OCI-LY7 (cell line): ENCODE data around the gene LIPK. TPM values are rescaled to one million over a fixed set of nuclear protein-coding genes. Genes with fewer than 3 reads are reported as not detected.

Source experiments
- BruUV-seq: library from RNA; stranded (reverse); fragments of 400-500 nt; replicated peaks from 2 replicates; lab custom pipeline; 2021; lab: Mats Ljungman, UMichigan
- CTCF ChIA-PET: fragments of 300-600 bp; sonication (Branson Sonifier 250); formaldehyde crosslinking; loops from one replicate; lab custom pipeline; 2022; ENCODE audit warnings: antibody characterized with exemption; ENCODE audit not compliant: unreplicated experiment; lab: Charles Lee
- POLR2A ChIA-PET: fragments of 300-600 bp; sonication (Branson Sonifier 250); formaldehyde crosslinking; loops from one replicate; lab custom pipeline; 2022; ENCODE audit warnings: antibody characterized with exemption; lab: Charles Lee
- DNase-seq: peaks from one replicate; pipeline ENCODE4 v3.0.0-alpha.2; 2015; ENCODE audit warnings: low spot score
- H2AFZ ChIP-seq: fragments of 200-600 bp; sonication (generic), shearing (Covaris generic); 2 replicates; pipeline ENCODE4 v1.6.1; 2014; ENCODE audit warnings: mild to moderate bottlenecking, antibody characterized with exemption, low read length, moderate library complexity
- H3K27ac ChIP-seq: fragments of 200-600 bp; sonication (generic); 2 replicates; pipeline ENCODE4 v1.5.1; 2014; ENCODE audit warnings: mixed run types, low read depth, mild to moderate bottlenecking, moderate library complexity, low read length, inconsistent platforms; ENCODE audit not compliant: poor library complexity, severe bottlenecking
- H3K36me3 ChIP-seq: fragments of 200-600 bp; sonication (generic); 2 replicates; pipeline ENCODE4 v1.6.1; 2014; ENCODE audit warnings: mild to moderate bottlenecking, antibody characterized with exemption, low read length, moderate library complexity, mixed read lengths; ENCODE audit not compliant: insufficient read depth
- H3K4me1 ChIP-seq: fragments of 200-600 bp; sonication (generic); 2 replicates; pipeline ENCODE4 v1.5.1; 2014; ENCODE audit warnings: mild to moderate bottlenecking, low read length; ENCODE audit not compliant: insufficient read depth, poor library complexity, severe bottlenecking
- H3K4me2 ChIP-seq: fragments of 200-600 bp; sonication (generic); 2 replicates; pipeline ENCODE4 v1.6.1; 2014; ENCODE audit warnings: mild to moderate bottlenecking, low read length
- H3K4me3 ChIP-seq: fragments of 200-600 bp; sonication (generic); 2 replicates; pipeline ENCODE4 v1.5.1; 2014; ENCODE audit warnings: mild to moderate bottlenecking, low read depth, low read length; ENCODE audit not compliant: poor library complexity, severe bottlenecking
- H3K79me2 ChIP-seq: fragments of 200-600 bp; sonication (generic); 2 replicates; pipeline ENCODE4 v1.6.1; 2016; ENCODE audit warnings: low read depth, mild to moderate bottlenecking, low read length, moderate library complexity, mixed read lengths; ENCODE audit not compliant: insufficient read depth
- H3K9me2 ChIP-seq: fragments of 200-600 bp; sonication (generic); 2 replicates; pipeline ENCODE4 v1.6.1; 2016; ENCODE audit warnings: mild to moderate bottlenecking, low read length, mixed read lengths; ENCODE audit not compliant: insufficient read depth
- H3K9me3 ChIP-seq: fragments of 200-600 bp; sonication (generic); 2 replicates; pipeline ENCODE4 v1.6.1; 2014; ENCODE audit warnings: mild to moderate bottlenecking, mixed run types, low read length, mixed read lengths
- H4K20me1 ChIP-seq: fragments of 200-600 bp; sonication (generic); 2 replicates; pipeline ENCODE4 v1.6.1; 2014; ENCODE audit warnings: mild to moderate bottlenecking, antibody characterized with exemption, low read length, moderate library complexity, mixed read lengths; ENCODE audit not compliant: insufficient read depth
- CTCF ChIP-seq: fragments of 200-600 bp; sonication (generic); conservative IDR thresholded peaks from 2 replicates; pipeline ENCODE4 v1.5.1; 2014; ENCODE audit warnings: mild to moderate bottlenecking, antibody characterized with exemption, low read length, moderate library complexity, mixed read lengths
- EZH2phosphoT487 ChIP-seq: fragments of 200-600 bp; sonication (generic); IDR thresholded peaks from 2 replicates; pipeline ENCODE4 v1.6.1; 2018; ENCODE audit warnings: low read depth, borderline replicate concordance, mild to moderate bottlenecking, mixed run types, antibody characterized with exemption, low read length, moderate library complexity, mixed read lengths
- intact Hi-C: fragments of 100-400 bp; cut with micrococcal nuclease; formaldehyde crosslinking; loops from one replicate; pipeline ENCODE4 v1.10.0; 2022; ENCODE audit not compliant: unreplicated experiment
- total RNA-seq, 2 experiments: library from RNA; depleted of rRNA in 1 of 2; stranded (reverse); fragments of >200 nt in 1 of 2; shearing (Covaris generic) in 1 of 2; gene quantifications; 2 replicates each; pipeline ENCODE4 v1.2.3, GENCODE V29; 2014 to 2022

LIPK gene
- total RNA-seq, 2 experiments from 2014 or later, result not detected

- CTCF ChIA-PET, result no interaction called here
- H3K9me3 ChIP-seq, result no peaks in the 10 kb centered on the region
Measured at GRCh38 chr10:88786032-88786770, 80.2 kb downstream of the LIPK start.

GRCh38 chr10:88787463-88787862 is 81.4 kb downstream of the LIPK start:
- Histone ChIP-seq H3K9me2 (no peaks in the 10 kb centered on the region), H4K20me1 (no peaks in the 10 kb centered on the region), H3K27ac (no peak overlapping the region), H3K4me1 (no peaks in the 10 kb centered on the region), H3K4me2 (no peak overlapping the region), H3K79me2 (no peaks in the 10 kb centered on the region), H3K9me3 (no peaks in the 10 kb centered on the region), H3K4me3 (no peak overlapping the region), H2AFZ (no peak overlapping the region), H3K36me3 (no peaks in the 10 kb centered on the region)
- ChIA-PET POLR2A (interaction anchor here (0.7 kb wide), 1 partner anchor 99 kb away, joined by 3 read pairs; no protein-coding TSS in a partner anchor), CTCF (no interaction called here)
- TF ChIP-seq EZH2phosphoT487, result no peak
- no peak for TF ChIP-seq CTCF
- DNase-seq, result no peak
- no TSS peak for BruUV-seq
- intact Hi-C loops, result no loop called here

More at GRCh38 chr10:88786032-88786770, 80.2 kb downstream of the LIPK start:
- Histone ChIP-seq H4K20me1 (no peaks in the 10 kb centered on the region), H3K4me2 (no peak overlapping the region), H3K27ac (no peak overlapping the region), H3K4me3 (no peak overlapping the region), H2AFZ (no peak overlapping the region), H3K4me1 (no peaks in the 10 kb centered on the region), H3K79me2 (no peaks in the 10 kb centered on the region), H3K36me3 (no peaks in the 10 kb centered on the region), H3K9me2 (no peaks in the 10 kb centered on the region)
- intact Hi-C loops, result no loop called here
- TF ChIP-seq CTCF (no peak), EZH2phosphoT487 (no peak)
- BruUV-seq, result no TSS peak
- POLR2A ChIA-PET, result no interaction called here
- DNase-seq, result no peak

GRCh38 chr10:88788924-88789323 is 82.9 kb downstream of the LIPK start:
- H4K20me1 ChIP-seq, result no peaks in the 10 kb centered on the region
- H3K4me3 ChIP-seq, result no peak overlapping the region
- H3K9me2 ChIP-seq, result no peaks in the 10 kb centered on the region
- TF ChIP-seq CTCF (no peak), EZH2phosphoT487 (no peak)
- no peak overlapping the region for H2AFZ ChIP-seq
- H3K27ac ChIP-seq, result no peak overlapping the region
- ChIA-PET POLR2A (no interaction called here), CTCF (no interaction called here)
- no TSS peak for BruUV-seq
- intact Hi-C loops, result no loop called here
- no peaks in the 10 kb centered on the region for H3K79me2 ChIP-seq
- no peaks in the 10 kb centered on the region for H3K4me1 ChIP-seq
- no peak for DNase-seq
- no peak overlapping the region for H3K4me2 ChIP-seq
- H3K36me3 ChIP-seq, result no peaks in the 10 kb centered on the region
- no peaks in the 10 kb centered on the region for H3K9me3 ChIP-seq
